Neural progenitor cell (in vitro differentiated cells): ENCODE data around the gene PREPL.

Experiments used
- EZH2 ChIP-seq: fragments of 200-600 bp; sonication (generic); IDR thresholded peaks from 2 replicates; pipeline ENCODE4 v1.6.1; 2017; ENCODE audit warnings: antibody characterized with exemption, mild to moderate bottlenecking, moderate library complexity
- TF ChIP-seq, protein P1 (sequence below): fragments of 200-600 bp; sonication (generic); IDR thresholded peaks from 2 replicates; pipeline ENCODE4 v1.5.1; 2017; ENCODE audit warnings: antibody characterized with exemption, mild to moderate bottlenecking

DNA sequence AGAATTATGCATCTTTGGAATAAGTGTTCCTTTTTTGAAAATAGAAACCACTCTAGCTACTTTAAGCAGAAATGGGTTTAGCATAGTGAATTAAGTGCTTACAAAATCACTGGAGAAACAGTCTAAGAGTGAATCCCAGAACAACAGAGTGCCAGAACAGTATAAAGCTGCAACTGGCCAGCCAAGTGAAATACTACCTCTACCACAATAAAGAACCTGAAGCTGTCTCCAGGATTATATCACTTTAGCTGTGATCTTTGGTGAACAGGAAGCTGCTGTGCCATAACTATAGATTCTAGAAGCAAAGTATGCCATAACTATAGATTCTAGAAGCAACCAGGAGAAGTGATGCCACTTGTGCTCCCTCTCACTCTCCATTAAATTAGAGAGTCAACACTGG lies 8.1 kb upstream of the PREPL start:
- TF ChIP-seq, protein P1, sequence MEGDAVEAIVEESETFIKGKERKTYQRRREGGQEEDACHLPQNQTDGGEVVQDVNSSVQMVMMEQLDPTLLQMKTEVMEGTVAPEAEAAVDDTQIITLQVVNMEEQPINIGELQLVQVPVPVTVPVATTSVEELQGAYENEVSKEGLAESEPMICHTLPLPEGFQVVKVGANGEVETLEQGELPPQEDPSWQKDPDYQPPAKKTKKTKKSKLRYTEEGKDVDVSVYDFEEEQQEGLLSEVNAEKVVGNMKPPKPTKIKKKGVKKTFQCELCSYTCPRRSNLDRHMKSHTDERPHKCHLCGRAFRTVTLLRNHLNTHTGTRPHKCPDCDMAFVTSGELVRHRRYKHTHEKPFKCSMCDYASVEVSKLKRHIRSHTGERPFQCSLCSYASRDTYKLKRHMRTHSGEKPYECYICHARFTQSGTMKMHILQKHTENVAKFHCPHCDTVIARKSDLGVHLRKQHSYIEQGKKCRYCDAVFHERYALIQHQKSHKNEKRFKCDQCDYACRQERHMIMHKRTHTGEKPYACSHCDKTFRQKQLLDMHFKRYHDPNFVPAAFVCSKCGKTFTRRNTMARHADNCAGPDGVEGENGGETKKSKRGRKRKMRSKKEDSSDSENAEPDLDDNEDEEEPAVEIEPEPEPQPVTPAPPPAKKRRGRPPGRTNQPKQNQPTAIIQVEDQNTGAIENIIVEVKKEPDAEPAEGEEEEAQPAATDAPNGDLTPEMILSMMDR, result no peak
- no peak for TF ChIP-seq EZH2
